Smooth muscle cell (in vitro differentiated cells): ENCODE data around the gene ATP6V1C2. TPM values are rescaled to one million over a fixed set of nuclear protein-coding genes. Genes with fewer than 3 reads are reported as not detected.

Experiments
- DNase-seq: peaks from one replicate; lab custom pipeline; 2025; ENCODE audit not compliant: unreplicated experiment; lab: John Stamatoyannopoulos, UW
- H2AFZ ChIP-seq: fragments of 200-600 bp; sonication (generic); 2 replicates; pipeline ENCODE4 v1.6.0; 2016; ENCODE audit warnings: antibody characterized with exemption, low read depth, mild to moderate bottlenecking
- H3F3A ChIP-seq: fragments of 200-600 bp; sonication (generic); 2 replicates; pipeline ENCODE4 v1.6.0; 2017; ENCODE audit warnings: antibody characterized with exemption, low read depth
- H3K27ac ChIP-seq: fragments of 200-600 bp; sonication (generic); 2 replicates; pipeline ENCODE4 v1.5.1; 2016; ENCODE audit warnings: low read depth, mild to moderate bottlenecking
- H3K27me3 ChIP-seq: fragments of 200-600 bp; sonication (generic); 2 replicates; pipeline ENCODE4 v1.6.1; 2016; ENCODE audit warnings: low read depth, mild to moderate bottlenecking
- H3K36me3 ChIP-seq: fragments of 200-600 bp; sonication (generic); 2 replicates; pipeline ENCODE4 v1.5.1; 2016; ENCODE audit warnings: low read depth
- H3K4me1 ChIP-seq: fragments of 200-600 bp; sonication (generic); 2 replicates; pipeline ENCODE4 v1.5.1; 2016; ENCODE audit warnings: low read depth
- H3K4me2 ChIP-seq: fragments of 200-600 bp; sonication (generic); 2 replicates; pipeline ENCODE4 v1.6.0; 2016; ENCODE audit warnings: mild to moderate bottlenecking
- H3K4me3 ChIP-seq: fragments of 200-600 bp; sonication (generic); 2 replicates; pipeline ENCODE4 v1.5.1; 2016; ENCODE audit warnings: mild to moderate bottlenecking
- H3K79me2 ChIP-seq: fragments of 200-600 bp; sonication (generic); 2 replicates; pipeline ENCODE4 v1.6.0; 2016; ENCODE audit warnings: low read depth, mild to moderate bottlenecking
- H3K9ac ChIP-seq: fragments of 200-600 bp; sonication (generic); 2 replicates; pipeline ENCODE4 v1.6.0; 2016; ENCODE audit warnings: low read depth
- H3K9me3 ChIP-seq: fragments of 200-600 bp; sonication (generic); replicated peaks from 2 replicates; pipeline ENCODE4 v1.5.1; 2016; ENCODE audit warnings: low read depth
- H4K20me1 ChIP-seq: fragments of 200-600 bp; sonication (generic); 2 replicates; pipeline ENCODE4 v1.6.0; 2016; ENCODE audit warnings: low read depth
- WGBS: methylation state at CpG from one replicate; pipeline ENCODE4 v1.1.7; 2016; ENCODE audit warnings: low lambda C conversion rate; 5-methylcytosine and 5-hydroxymethylcytosine counted together
- polyA plus RNA-seq: library from polyadenylated mRNA; unstranded; fragments of >200 nt; fragmentation: Nextera tagmentation; extraction: Ambion mirVana; gene quantifications from 2 replicates; pipeline ENCODE4 v1.2.1, GENCODE V29; 2016
- total RNA-seq: library from RNA; depleted of rRNA; stranded (reverse); fragments of >200 nt; gene quantifications from 2 replicates; pipeline ENCODE4 v1.2.3, GENCODE V29; 2014
- TF ChIP-seq, protein P1 (sequence below): fragments of 200-600 bp; sonication (generic); IDR thresholded peaks from 2 replicates; pipeline ENCODE4 v1.5.1; 2017; ENCODE audit warnings: borderline replicate concordance, mild to moderate bottlenecking, antibody characterized with exemption; ENCODE audit not compliant: insufficient read depth, poor library complexity, severe bottlenecking

Gene ATP6V1C2
- total and polyA plus RNA-seq, 2 experiments from 2014 or later, result 0.53 to 1.5 TPM

DNA sequence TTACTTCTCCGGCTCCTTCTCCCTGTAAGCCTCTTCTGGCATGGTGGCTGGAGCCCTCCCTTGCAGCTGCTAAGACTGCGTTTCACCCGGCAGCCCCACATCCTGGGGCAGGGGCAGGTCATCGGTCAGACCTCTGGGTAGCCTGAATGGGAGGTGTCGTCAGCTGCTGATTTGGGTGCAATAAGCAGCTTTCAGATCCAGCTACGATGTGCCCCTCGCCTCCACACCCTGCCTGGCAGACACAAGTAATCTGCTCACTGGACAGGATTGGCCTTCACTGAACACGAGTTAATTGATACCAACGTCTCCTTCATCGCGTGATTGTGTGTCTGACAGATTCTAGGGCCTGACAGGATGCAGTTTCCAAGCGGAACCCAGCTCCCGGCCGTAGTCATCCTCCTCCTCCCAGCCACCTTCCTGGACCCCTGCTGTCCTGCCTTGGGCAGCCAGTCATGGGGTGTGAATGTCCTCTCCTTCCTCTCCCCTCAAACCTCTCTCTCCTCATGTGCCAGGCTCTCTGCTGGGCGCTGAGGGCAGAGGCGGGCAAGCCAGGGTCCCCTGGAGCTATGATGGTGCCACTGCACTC, 110.1 kb downstream of the ATP6V1C2 start:
- Histone ChIP-seq H3K4me1 (no peaks in the 10 kb centered on the region), H3K9ac (no peak overlapping the region), H3K9me3 (no peaks in the 10 kb centered on the region), H3F3A (no peaks in the 10 kb centered on the region), H3K36me3 (no peaks in the 10 kb centered on the region), H3K4me3 (no peak overlapping the region), H3K79me2 (no peaks in the 10 kb centered on the region), H3K4me2 (no peak overlapping the region), H3K27me3 (peaks cover 3% of the 10 kb centered on the region), H4K20me1 (no peaks in the 10 kb centered on the region), H2AFZ (no peak overlapping the region), H3K27ac (no peak overlapping the region)
- no peak for DNase-seq
- 80% methylated on average over 16 of the region's 16 CpGs for WGBS
- TF ChIP-seq, protein P1, sequence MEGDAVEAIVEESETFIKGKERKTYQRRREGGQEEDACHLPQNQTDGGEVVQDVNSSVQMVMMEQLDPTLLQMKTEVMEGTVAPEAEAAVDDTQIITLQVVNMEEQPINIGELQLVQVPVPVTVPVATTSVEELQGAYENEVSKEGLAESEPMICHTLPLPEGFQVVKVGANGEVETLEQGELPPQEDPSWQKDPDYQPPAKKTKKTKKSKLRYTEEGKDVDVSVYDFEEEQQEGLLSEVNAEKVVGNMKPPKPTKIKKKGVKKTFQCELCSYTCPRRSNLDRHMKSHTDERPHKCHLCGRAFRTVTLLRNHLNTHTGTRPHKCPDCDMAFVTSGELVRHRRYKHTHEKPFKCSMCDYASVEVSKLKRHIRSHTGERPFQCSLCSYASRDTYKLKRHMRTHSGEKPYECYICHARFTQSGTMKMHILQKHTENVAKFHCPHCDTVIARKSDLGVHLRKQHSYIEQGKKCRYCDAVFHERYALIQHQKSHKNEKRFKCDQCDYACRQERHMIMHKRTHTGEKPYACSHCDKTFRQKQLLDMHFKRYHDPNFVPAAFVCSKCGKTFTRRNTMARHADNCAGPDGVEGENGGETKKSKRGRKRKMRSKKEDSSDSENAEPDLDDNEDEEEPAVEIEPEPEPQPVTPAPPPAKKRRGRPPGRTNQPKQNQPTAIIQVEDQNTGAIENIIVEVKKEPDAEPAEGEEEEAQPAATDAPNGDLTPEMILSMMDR, result no peak

DNA sequence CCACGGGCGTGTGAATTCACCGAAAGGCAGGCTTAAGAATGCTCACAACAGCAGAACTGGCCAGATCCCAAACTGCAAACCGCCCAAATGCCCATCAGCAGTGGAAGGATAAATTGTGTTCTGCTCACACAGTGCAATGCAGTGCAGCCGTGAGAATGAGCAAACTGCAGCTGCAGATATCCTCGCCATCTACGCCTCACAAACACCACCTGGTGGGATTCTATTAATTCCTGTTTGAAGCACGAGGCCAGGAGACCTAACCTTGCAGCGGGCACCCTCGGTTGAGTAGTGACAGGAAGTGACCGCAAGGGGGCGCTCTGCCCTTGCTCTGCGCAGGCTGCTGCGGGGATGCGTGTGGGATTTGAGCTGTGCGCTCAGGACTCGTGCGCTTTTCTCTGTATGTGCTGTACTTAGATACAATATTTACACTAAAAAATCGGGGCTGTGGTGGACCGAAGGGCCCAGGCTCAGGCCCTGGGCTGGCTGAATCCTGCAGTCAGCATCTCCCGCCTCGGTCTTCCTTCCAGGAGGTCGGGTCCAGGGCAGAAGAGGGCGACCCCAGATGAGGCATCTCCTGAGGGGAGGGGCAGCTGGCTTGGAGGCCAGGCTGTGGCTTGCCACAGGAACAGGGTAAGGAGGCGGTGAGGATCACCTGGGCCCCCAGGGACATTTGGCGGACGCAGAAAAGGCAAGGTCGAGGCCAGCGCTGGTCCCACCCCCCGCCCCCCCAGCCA, 110.9 kb downstream of the ATP6V1C2 start:
- Histone ChIP-seq H3K9me3 (no peaks in the 10 kb centered on the region), H3K27ac (no peak overlapping the region), H3K36me3 (no peaks in the 10 kb centered on the region), H3F3A (no peaks in the 10 kb centered on the region), H3K4me1 (no peaks in the 10 kb centered on the region), H3K9ac (no peak overlapping the region), H3K27me3 (peaks cover 7% of the 10 kb centered on the region), H3K4me2 (peak overlapping the region; percentile 56), H2AFZ (no peak overlapping the region), H3K4me3 (no peak overlapping the region), H3K79me2 (no peaks in the 10 kb centered on the region), H4K20me1 (no peaks in the 10 kb centered on the region)
- 23% methylated on average over 30 of the region's 30 CpGs for WGBS
- peak; percentile 46 for DNase-seq
- TF ChIP-seq, protein P1, result peak; percentile 99

DNA sequence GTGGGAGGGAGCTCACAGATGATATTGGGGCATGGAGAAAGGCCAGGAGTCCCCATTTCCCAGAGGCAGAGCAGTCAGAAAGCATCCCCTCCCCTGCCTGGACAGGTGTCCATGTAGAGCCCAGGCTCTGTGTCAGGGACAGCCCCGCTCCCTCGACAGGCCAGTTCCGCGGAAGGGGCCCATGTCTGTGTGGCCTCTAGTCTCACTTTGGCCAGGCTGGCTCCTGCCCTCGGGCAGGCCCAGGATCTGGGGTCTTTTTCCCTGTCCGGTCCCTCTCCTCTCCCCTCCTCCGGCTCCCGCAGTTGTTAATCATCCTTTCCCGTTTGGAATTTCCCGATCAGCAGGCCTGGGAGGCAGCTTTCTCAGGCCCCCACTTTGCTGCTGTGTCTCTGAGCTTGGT, 111.6 kb downstream of the ATP6V1C2 start:
- H3K4me1 ChIP-seq, result no peaks in the 10 kb centered on the region
- H3K27ac ChIP-seq, result no peak overlapping the region
- WGBS, result 87% methylated on average over 10 of the region's 10 CpGs
- no peaks in the 10 kb centered on the region for H4K20me1 ChIP-seq
- H3K36me3 ChIP-seq, result no peaks in the 10 kb centered on the region
- H3K9ac ChIP-seq, result no peak overlapping the region
- no peak overlapping the region for H3K4me2 ChIP-seq
- no peak for DNase-seq
- H3K79me2 ChIP-seq, result no peaks in the 10 kb centered on the region
- H3F3A ChIP-seq, result no peaks in the 10 kb centered on the region
- no peaks in the 10 kb centered on the region for H3K9me3 ChIP-seq
- H3K4me3 ChIP-seq, result no peak overlapping the region
- TF ChIP-seq, protein P1, result no peak
- H2AFZ ChIP-seq, result no peak overlapping the region
- peaks cover 7% of the 10 kb centered on the region for H3K27me3 ChIP-seq
